Measurements from ENCODE around the gene EGLN3.

- TF ChIP-seq GATA2 (IDR thresholded peaks at IDR 0.05; ENCODE audit: low read depth, low read length) (no peak), GATA3 (IDR thresholded peaks at IDR 0.05; ENCODE audit: low read depth, low read length) (no peak)
Observed at GRCh38 chr14:33924566-33925100, 26.2 kb downstream of the EGLN3 start.

Measured in SH-SY5Y (cell line).